ENCODE measurements around the gene KRTAP4-2.
"Not testable (repeated sequence)": the region's sequence is repeated elsewhere in the genome, so short reads cannot be mapped to it uniquely, and the experiment has no call there.

Gene KRTAP4-2

DNA sequence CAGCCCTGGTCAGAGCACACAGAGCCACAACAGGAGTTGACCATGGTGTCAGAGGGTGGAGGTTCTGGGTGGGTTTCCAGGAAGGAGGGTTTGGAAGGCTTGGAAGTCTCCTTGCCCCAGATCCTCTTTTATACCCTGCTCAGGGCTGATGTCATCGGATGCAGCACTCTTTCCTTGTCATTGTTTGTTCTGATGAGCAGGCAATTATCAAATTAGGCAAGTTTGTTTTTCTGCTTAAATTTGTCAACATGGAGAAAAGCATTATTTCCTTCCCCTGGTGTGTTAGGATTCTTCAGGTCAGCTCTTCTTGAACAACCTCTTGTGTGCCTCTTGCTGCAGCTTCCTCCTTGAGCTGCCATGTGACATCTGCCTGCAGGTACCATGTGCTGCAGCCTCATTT lies 17.4 kb downstream of the KRTAP4-2 start, which contains the start of gene KRTAP4-4:
Gene KRTAP4-4 (minus strand): TSS at position 101 of the 400 bp plus-strand sequence. CDS start 57 bp downstream, at position 44.
- no peak for DNase-seq

DNA sequence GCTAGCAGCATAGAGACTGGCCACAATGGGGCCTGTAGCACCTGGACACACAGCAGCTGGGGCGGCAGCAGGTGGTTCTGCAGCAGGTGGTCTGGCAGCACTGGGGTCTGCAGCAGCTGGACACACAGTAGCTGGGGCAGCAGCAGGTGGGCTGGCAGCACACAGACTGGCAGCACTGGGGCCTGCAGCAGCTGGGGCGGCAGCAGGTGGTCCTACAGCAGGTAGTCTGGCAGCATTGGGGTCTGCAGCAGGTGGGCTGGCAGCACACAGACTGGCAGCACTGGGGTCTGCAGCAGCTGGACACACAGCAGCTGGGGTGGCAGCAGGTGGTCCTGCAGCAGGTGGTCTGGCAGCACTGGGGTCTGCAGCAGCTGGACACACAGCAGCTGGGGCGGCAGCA lies 17.8 kb downstream of the KRTAP4-2 start:
- DNase-seq = not testable (repeated sequence)

DNA sequence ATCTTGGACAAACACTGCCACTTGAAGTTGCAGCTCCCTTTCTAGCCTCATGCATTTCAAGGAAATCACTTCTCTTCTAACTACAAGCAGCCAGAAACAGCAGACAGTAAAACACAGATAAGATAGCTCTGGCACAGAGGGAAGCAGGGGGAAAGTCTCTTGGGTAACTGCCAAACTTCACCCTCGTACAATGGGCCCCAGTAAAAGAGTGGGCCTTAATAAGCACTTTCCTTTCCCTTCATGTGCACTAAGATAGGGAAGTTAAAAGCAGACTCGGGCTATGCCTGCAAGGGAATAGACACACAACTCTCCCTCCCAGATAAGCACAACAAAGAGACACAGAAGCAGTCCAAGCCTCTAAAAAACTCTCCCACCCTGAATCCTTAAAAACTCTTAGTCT lies 24.2 kb downstream of the KRTAP4-2 start:
- peak; percentile 51 for DNase-seq

DNA sequence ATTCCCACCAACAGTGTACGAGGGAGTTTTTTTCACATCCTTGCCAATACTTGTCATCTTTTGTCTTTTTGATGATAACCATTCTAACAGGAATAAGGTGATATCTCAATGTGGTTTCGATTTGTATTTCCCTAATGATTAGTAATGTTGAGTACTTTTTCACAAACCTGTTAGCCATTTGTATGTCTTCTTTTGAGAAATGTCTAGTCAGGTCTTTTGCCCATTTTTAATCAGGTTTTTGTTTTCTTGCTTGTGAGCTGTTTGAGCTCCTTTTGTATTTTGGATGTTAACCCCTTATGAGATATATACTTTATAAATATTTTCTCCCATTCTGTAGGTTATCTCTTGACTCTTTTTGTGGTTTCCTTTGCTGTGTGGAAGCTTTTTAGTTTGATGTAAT lies 26.5 kb downstream of the KRTAP4-2 start:
- DNase-seq = no peak

DNA sequence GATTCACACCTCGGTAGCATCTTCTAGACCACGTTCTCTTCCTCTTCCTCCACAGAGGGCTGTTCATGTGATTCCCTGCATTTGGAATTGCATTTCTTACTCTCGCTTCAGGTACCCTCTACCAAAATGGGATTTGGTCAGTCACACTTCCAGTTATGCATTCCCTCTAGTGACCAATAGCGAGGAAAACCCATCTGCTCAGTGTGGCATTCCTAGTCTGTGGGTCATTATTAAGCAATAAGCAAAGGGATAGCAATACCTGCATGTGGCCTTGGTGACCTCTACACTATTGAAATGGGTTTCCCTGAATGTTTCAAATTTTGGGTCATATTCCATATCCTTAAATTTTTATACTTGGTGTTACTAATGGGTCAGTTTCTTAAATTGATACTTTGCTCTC lies 28.0 kb downstream of the KRTAP4-2 start:
- no peak for DNase-seq

DNA sequence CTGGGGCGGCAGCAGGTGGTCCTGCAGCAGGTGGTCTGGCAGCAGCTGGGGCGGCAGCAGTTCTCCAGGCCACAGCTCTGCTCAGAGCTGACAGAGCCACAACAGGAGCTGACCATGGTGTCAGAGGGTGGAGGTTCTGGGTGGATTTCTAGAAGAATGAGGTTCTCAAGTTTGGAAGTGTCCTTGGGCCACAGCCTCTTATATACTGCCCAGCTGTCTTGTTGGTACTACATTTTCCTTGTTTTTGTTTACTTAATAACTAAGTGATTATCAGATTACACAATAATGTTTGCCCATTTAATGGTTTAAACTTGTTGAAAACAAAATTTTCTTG lies 28.4 kb downstream of the KRTAP4-2 start, which contains the start of gene KRTAP4-5:
Gene KRTAP4-5 (minus strand): TSS at position 174 of the 334 bp plus-strand sequence. CDS start 58 bp downstream, at position 116.
- DNase-seq = no peak

DNA sequence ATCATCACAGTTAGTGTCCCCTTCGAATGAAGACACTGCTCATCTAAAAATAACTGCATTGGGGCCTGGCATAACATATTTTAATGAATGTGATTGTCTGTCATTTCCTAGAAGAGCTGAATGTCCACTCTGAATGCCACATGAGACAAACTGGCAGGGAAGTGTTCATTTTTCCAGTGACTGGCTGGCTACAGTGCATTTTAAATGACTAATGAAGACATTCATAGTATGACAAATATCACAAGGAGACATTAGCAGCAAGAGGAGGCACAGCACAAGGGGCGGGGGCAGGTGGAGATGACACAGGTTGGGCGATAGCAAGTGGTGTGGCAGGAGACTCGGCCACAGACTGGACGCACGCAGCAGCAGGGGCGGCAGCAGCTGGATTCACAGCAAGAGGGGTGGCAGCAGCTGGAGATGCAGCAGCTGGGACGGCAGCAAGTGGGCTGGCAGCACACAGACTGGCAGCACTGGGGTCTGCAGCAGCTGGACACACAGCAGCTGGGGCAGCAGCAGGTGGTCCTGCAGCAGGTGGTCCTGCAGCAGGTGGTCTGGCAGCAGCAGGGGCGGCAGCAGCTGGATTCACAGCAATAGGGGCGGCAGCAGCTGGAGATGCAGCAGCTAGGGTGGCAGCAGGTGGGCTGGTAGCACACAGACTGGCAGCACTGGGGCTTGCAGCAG lies 28.9 kb downstream of the KRTAP4-2 start:
- DNase-seq = not testable (repeated sequence)

DNA sequence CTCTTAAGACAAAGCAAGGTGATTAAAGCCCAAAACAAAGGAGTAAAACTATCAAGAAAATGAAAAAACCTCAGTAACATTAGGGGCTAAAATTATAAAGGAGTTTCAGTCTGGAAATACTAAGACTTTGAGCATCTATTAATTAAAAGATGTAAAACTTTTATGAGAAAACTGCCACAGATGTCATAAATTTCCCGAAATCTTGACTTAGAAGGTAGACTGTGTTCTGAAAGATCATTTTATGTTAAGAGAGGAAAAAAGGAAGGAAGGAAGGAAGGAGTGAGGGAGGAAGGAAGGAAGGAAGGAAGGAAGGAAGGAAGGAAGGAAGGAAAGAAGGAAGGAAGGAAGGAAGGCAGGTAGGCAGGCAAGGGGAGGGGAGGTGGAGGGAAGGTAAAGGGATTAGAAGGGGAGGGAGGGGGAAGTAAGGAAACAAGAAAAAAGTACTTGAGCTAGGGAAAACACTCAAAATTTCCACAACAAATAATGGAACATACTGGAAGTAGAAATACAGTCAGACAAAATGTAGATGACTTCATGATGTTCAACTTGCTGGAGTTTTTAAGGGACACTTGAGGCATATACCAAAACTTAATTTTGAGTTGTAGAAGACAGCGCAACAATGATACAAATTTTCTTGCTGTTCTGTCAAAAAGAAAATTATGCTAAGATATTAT lies 30.4 kb downstream of the KRTAP4-2 start:
- no peak for DNase-seq

DNA sequence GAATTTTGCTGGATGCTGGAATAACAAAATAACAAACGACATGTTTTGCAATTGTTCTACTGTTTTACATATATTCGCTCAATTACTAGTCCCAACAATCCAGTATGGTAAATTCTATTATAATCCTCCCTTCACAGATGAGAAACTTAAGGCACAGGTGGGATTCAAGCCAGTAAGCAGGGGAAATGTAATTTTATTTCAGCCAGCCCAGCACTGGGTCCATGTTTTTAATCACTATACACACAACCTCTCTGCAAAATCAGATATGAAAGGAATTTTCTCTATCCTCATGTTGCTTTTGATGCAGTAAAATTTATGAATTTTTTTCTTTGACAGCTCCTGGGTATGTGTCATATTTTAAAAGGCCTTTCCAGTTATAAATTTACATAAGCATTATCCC lies 32.8 kb downstream of the KRTAP4-2 start:
- DNase-seq = no peak

DNA sequence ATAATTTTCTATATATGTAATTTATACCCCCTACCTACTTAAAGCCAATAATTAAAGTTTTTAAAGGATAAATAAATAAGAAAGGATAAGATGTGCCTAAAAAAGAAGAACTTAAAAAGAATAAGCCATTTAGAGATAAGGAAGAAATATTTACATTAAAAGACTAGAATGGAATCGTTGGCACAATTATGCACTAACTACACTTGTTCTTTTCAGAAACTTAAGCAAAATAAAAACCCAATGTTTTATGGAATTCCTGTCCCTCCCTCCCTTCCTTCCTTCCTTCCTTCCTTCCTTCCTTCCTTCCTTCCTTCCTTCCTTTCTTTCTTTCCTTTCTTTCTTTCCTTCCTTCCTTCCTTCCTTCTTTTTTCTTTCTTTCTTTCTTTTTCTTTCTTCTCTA lies 33.2 kb downstream of the KRTAP4-2 start:
- DNase-seq = no peak

DNA sequence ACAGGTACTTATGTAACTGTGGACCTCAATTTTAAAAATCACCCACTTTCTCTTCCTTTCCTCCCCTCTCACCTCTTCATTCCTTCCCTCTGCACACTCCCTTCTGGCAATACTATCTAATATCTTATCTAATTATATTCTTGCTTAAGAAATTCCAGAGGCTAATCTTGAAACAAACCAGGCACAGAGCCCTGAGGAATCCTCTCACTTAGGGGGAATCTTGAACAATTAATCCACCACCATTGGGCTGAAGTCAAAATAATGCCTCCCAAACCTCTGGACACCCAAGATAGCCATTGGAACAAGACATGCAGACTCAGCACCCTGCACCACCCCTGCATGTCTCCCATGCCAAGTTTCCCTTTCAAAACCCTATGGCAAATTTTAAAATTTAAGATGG lies 36.7 kb downstream of the KRTAP4-2 start:
- DNase-seq = no peak

DNA sequence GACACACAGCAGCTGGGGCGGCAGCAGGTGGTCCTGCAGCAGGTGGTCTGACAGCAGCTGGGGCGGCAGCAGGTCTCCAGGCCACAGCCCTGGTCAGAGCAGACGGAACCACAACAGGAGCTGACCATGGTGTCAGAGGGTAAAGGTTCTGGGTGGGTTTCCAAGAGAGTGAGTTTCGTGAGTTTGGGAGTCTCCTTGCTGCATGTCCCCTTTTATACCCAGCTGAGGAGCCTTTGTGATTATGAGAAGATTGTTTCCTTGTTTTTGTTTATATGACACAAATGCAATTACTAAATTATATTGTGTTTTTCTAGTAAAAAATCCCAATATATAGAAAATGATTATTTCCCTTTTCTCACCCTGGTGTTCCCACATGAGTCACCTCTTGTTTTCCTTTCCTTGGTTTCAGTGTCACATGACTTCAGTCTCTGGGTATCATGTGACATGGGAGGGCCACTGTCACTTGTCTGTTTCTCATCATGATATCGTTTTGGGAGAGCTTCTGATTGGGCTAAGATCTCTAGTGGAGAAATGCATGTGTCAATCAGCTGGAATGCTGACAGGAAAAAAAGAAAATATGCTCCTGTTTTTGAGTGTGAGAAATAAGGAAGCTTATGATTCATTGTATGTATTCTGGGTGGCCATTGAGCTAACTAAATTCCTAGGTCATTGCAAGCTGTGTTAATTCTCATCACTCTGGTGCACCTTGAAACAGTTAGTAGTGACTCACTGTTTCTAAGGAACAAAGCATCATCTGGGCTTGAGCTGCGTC lies 37.5 kb downstream of the KRTAP4-2 start, which contains the start of gene KRTAP4-6:
Gene KRTAP4-6 (minus strand): TSS at position 185 of the 772 bp plus-strand sequence. CDS start 57 bp downstream, at position 128.
- DNase-seq = no peak

DNA sequence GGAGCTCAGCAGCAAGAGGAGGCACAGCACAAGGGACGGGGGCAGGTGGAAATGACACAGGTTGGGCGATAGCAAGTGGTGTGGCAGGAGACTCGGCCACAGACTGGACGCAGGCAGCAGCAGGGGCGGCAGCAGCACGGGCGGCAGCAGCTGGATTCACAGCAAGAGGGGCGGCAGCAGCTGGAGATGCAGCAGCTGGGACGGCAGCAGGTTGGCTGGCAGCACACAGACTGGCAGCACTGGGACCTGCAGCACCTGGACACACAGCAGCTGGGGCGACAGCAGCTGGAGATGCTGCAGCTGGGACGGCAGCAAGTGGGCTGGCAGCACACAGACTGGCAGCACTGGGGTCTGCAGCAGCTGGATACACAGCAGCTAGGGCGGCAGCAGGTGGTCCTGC lies 38.2 kb downstream of the KRTAP4-2 start:
- DNase-seq = not testable (repeated sequence)

DNA sequence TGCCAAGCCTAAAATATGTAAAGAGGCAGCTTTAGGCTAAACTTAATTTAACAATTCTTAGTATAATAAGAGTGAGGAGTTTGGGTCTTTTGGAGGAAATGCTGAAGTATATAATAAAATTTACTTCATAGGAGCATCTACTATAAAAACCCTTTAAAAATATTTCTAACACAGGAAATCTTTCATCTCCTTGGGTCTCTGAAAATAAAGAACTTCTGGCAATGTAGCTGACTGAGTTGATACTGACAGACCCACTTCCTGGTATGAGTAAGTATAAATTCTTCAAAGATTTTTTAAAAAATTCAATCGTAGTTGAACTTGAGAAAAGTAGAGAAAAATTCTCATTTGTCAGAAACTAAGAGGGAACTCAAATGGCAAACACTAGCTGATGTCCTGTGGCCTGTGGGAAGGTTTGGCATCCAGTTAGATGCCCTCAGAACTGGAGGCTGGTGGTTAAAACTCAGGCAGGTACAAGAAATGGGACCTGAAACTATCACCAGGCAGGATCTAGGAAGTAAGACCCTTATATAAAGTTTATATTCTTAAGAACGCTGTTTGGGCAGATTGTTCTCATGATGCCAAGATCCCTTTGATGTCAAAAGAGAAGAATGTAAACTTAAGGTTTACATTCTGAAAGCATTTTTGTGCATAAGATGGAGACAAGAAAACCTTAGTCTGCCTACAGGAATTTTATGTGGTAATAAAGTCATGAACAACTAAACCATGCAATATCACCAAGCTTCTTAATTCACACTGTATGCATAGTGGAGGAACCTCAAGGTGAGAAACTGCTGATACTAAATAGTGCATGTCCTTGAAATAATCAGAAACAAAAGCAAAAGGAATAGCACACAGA lies 43.9 kb downstream of the KRTAP4-2 start:
- no peak for DNase-seq

DNA sequence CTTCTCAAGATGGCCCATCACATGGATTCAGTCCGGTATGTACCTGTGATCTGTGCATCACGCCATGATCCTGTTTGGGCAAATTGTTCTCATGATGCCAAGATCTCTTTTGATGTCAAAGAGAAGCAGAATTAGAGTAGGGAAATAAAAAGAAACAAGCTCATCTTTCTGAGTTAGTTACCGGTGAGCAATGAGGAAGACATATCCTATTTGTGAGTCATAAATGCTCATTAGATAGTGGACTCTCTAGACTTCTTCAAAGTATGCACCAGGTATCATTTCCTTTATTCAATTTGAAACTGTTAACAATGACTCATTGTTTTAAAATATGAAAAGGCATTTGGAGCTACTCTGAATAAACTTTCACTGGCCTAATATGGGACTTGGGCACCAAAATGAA lies 46.0 kb downstream of the KRTAP4-2 start:
- DNase-seq = no peak
